Measurements from ENCODE around the gene KLHL11.
A peak's percentile ranks its signal among the peaks of the same experiment; 100 is the strongest.
"Not testable (repeated sequence)": the region's sequence is repeated elsewhere in the genome, so short reads cannot be mapped to it uniquely, and the experiment has no call there.

KLHL11 gene

DNA sequence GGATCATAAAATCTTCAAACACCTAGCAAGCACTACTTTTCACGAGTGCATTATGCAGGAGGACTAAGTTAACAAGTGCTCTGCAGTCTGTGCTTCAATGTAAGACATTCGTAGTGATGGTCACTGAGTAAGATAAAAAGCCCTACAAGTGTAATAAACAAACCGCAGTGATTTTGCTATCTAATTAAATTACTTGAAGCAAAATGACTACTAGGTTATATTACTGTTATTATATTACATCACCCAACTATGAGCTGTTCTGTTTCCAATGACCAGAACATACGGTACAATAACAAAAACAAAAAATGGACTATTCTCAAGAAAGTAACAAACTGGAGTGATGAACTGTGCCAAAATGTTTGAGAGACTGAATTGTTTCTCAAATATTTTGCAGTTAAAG, 16.4 kb downstream of the KLHL11 start:
- peak; percentile 14 for DNase-seq (ENCODE audit: extremely low read depth, low read depth)
- TF ChIP-seq, protein P1, sequence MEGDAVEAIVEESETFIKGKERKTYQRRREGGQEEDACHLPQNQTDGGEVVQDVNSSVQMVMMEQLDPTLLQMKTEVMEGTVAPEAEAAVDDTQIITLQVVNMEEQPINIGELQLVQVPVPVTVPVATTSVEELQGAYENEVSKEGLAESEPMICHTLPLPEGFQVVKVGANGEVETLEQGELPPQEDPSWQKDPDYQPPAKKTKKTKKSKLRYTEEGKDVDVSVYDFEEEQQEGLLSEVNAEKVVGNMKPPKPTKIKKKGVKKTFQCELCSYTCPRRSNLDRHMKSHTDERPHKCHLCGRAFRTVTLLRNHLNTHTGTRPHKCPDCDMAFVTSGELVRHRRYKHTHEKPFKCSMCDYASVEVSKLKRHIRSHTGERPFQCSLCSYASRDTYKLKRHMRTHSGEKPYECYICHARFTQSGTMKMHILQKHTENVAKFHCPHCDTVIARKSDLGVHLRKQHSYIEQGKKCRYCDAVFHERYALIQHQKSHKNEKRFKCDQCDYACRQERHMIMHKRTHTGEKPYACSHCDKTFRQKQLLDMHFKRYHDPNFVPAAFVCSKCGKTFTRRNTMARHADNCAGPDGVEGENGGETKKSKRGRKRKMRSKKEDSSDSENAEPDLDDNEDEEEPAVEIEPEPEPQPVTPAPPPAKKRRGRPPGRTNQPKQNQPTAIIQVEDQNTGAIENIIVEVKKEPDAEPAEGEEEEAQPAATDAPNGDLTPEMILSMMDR (IDR thresholded peaks at IDR 0.05; ENCODE audit: low read depth, low read length): no peak

DNA sequence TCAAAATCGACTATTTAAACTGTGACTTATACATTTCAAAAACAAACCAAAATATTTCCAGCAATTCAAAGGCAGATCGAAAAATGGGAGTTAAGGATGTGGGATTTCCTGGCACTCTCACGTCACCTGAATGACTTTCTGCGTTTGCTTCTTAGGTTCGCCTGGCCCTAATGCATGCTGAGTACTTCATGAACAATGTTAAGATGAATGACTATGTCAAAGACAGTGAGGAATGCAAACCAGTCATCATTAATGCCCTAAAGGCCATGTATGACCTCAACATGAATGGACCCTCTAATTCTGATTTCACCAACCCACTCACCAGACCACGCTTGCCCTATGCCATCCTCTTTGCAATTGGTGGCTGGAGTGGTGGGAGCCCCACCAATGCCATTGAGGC, 20.3 kb downstream of the KLHL11 start:
- DNase-seq (ENCODE audit: extremely low read depth, low read depth): no peak

DNA sequence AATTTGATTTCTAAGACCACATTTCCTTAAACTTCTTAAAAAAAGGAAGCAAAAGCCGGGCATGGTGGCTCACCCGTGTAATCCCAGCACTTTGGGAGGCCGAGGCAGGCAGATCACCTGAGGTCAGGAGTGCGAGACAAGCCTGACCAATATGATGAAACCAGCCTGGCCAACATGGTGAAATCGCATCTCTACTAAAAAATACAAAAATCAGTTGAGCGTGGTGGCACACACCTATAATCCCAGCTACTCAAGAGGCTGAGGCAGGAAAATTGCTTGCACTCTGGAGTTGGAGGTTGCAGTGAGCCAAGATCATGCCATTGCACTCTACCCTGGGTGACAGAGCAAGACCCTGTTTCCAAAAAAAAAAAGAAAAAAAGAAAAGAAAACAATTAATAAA, 24.4 kb downstream of the KLHL11 start:
- not testable (repeated sequence) for DNase-seq (ENCODE audit: extremely low read depth, low read depth)

More for the DNA sequence above, 20.3 kb downstream of the KLHL11 start:
- TF ChIP-seq, protein P1 (IDR thresholded peaks at IDR 0.05; ENCODE audit: low read depth, low read length): no peak

DNA sequence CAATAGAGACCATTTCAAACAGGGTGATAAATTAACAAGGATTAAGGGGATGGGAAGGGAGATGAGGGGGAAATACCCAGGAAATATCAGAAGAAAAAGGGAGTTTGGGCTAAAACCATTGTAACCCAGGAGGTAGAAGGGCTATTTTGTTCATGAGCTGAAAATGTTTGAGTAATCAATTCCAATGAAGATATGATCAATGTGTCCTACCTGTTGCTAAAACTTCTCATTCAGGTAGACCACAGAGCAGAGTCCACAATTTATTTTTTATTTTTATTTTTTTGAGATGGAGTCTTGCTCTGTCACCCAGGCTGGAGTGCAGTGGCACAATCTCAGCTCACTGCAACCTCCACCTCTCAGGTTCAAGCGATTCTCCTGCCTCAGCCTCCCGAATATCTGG, 25.8 kb downstream of the KLHL11 start:
- DNase-seq (ENCODE audit: extremely low read depth, low read depth): not testable (repeated sequence)

DNA sequence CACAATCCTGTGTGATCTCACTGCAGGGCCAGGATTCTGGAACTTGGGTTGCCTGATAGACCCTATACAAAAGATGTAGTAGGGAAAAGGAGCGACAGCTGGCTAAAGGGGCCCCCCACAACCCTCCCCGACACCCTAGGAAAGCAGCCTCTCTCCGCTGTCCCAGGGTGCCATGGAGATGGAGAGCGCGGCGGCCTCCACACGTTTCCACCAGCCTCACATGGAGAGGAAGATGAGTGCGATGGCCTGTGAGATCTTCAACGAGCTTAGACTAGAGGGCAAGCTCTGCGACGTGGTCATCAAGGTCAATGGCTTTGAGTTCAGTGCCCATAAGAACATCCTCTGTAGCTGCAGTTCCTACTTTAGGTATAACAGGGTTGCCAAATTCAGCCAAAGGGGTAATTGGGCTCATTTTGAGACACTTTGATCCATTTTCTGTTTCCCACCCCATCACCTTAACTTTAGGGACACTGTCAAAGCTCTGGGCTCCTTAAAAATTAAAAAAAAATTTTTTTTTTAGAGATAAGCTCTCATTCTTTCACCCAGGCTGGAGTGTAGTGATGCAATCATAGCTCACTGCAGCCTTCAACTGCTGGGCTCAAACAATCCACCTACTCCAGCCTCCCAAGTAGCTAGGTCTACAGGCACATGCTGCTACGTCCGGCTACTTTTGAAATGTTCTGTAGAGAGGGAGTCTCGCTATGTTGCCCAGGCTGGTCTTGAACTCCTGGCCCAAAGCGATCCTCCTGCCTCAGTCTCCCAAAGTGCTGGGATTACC, 27.3 kb downstream of the KLHL11 start, which contains the start of gene KLHL10:
KLHL10 (plus strand) TSS at position 65 of the 778 bp plus-strand sequence; CDS start at position 173, 108 bp downstream.
- no peak for DNase-seq (ENCODE audit: extremely low read depth, low read depth)

DNA sequence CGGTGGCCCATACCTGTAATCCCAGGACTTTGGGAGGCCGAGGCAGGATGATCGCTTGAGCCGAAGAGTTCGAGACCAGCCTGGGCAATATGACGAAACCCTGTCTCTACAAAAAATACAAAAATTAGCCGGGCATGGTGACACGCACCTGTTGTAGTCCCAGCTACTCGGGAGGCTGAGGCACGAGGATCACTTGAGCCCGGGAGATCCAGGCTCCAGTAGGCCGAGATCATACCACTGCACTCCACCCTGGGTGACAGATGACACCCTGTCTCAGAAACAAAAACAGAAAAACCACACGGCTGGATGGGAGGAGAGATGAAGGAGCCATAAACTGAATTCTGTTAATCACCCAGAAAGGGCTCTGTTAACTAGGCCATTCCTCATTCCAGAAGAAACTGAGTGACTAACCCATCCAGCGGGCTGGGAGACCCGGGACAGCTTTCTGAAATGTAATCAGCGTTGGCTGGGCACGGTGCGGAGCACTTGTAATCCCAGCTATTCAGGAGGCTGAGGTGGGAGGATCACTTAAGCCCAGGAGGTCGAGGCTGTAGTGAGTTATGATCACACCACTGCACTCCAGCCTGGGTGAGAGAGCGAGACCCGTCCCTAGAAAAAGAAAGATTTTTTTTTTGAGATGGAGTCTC, 28.6 kb downstream of the KLHL11 start:
- TF ChIP-seq, protein P1 (IDR thresholded peaks at IDR 0.05; ENCODE audit: low read depth, low read length): no peak
- DNase-seq (ENCODE audit: extremely low read depth, low read depth): no peak

More for the DNA sequence above, 27.3 kb downstream of the KLHL11 start, which contains the start of gene KLHL10:
- TF ChIP-seq, protein P1 (IDR thresholded peaks at IDR 0.05; ENCODE audit: low read depth, low read length): no peak

DNA sequence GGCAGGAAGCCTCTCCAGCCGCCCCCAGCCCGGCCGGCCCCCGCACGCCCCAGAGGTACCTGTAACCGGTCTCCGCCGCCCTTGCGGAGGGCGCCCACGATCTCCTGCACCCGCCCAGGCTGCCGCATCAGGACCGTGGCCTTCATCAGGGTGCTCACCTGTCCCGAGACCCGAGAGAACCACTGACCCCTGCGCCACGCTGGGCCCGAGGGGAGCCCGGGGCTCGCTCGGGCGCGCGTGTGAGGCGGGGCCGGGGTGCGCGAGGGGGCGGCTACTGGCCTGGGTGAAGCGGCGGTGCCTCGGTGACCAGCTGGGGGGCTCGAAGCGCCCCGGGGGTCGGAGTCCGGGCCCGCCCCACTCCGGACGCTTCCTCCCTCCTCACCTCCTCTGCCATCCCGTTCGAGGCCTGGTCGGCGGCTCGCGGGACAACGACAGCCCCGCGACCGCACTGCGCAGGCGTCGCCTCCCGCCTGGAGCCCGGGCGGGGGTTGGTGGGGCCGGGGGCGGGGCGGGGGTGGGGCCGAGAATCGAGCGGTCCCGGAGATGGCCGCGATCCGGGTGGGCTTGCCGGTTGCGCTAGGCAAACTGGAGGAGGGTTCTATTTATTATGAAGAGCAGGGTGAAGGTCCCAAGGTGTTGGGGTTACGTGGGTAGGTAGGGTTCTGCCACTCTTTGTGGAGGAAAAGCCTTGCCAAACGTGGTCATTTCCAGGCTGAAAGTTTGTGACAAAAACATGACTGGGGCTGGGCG, 29.2 kb downstream of the KLHL11 start, which contains the start of gene NT5C3B:
NT5C3B (minus strand) TSS at position 433 of the 750 bp plus-strand sequence; CDS start at position 394, 39 bp downstream.
- TF ChIP-seq, protein P1 (IDR thresholded peaks at IDR 0.05; ENCODE audit: low read depth, low read length): no peak
- no peak for DNase-seq (ENCODE audit: extremely low read depth, low read depth)
